ENCODE data around the gene SSU72.

The SSU72 gene

GRCh38 chr1:1545946-1546737, 28.5 kb downstream of the SSU72 start:
- H3K27me3 ChIP-seq (ENCODE audit: control insufficient read depth, insufficient read depth, low read length), result no peaks in the 10 kb centered on the region
- H3K9ac ChIP-seq (ENCODE audit: low read length), result no peak overlapping the region
- H3K4me1 ChIP-seq (ENCODE audit: control insufficient read depth, insufficient read depth, low read length), result no peaks in the 10 kb centered on the region
- H3K36me3 ChIP-seq (ENCODE audit: control insufficient read depth, insufficient read depth, low read length), result peaks cover 48% of the 10 kb centered on the region
- H3K27ac ChIP-seq (ENCODE audit: low read depth, low read length), result no peak overlapping the region
- no peak overlapping the region for H3K4me3 ChIP-seq (ENCODE audit: low read depth, low read length)
- no peaks in the 10 kb centered on the region for H3K9me3 ChIP-seq (ENCODE audit: control insufficient read depth, insufficient read depth, low read depth, low read length)

- Histone ChIP-seq H3K9ac (ENCODE audit: low read length) (no peak overlapping the region), H3K27me3 (ENCODE audit: control insufficient read depth, insufficient read depth, low read length) (no peaks in the 10 kb centered on the region), H3K36me3 (ENCODE audit: control insufficient read depth, insufficient read depth, low read length) (peaks cover 49% of the 10 kb centered on the region), H3K4me1 (ENCODE audit: control insufficient read depth, insufficient read depth, low read length) (peaks cover 4% of the 10 kb centered on the region; the same call in 1 of the 2 replicates), H3K27ac (ENCODE audit: low read depth, low read length) (no peak overlapping the region), H3K4me3 (ENCODE audit: low read depth, low read length) (no peak overlapping the region), H3K9me3 (ENCODE audit: control insufficient read depth, insufficient read depth, low read depth, low read length) (no peaks in the 10 kb centered on the region)
Observed at GRCh38 chr1:1544544-1544943, 30.1 kb downstream of the SSU72 start.

- H3K27ac ChIP-seq (ENCODE audit: low read depth, low read length), result no peak overlapping the region
- H3K4me1 ChIP-seq (ENCODE audit: control insufficient read depth, insufficient read depth, low read length), result peaks cover 4% of the 10 kb centered on the region; the same call in 1 of the 2 replicates
- peaks cover 49% of the 10 kb centered on the region for H3K36me3 ChIP-seq (ENCODE audit: control insufficient read depth, insufficient read depth, low read length)
- no peaks in the 10 kb centered on the region for H3K27me3 ChIP-seq (ENCODE audit: control insufficient read depth, insufficient read depth, low read length)
- no peak overlapping the region for H3K9ac ChIP-seq (ENCODE audit: low read length)
- no peaks in the 10 kb centered on the region for H3K9me3 ChIP-seq (ENCODE audit: control insufficient read depth, insufficient read depth, low read depth, low read length)
- no peak overlapping the region for H3K4me3 ChIP-seq (ENCODE audit: low read depth, low read length)
Observed at GRCh38 chr1:1543706-1544099, 31.0 kb downstream of the SSU72 start.

- peaks cover 50% of the 10 kb centered on the region for H3K36me3 ChIP-seq (ENCODE audit: control insufficient read depth, insufficient read depth, low read length)
- peaks cover 4% of the 10 kb centered on the region; the same call in 1 of the 2 replicates for H3K4me1 ChIP-seq (ENCODE audit: control insufficient read depth, insufficient read depth, low read length)
- no peak overlapping the region for H3K9ac ChIP-seq (ENCODE audit: low read length)
- H3K27ac ChIP-seq (ENCODE audit: low read depth, low read length), result no peak overlapping the region
- H3K9me3 ChIP-seq (ENCODE audit: control insufficient read depth, insufficient read depth, low read depth, low read length), result no peaks in the 10 kb centered on the region
- no peaks in the 10 kb centered on the region for H3K27me3 ChIP-seq (ENCODE audit: control insufficient read depth, insufficient read depth, low read length)
- no peak overlapping the region for H3K4me3 ChIP-seq (ENCODE audit: low read depth, low read length)
Observed at GRCh38 chr1:1542766-1543705, 31.6 kb downstream of the SSU72 start.

- Histone ChIP-seq H3K36me3 (ENCODE audit: control insufficient read depth, insufficient read depth, low read length) (peaks cover 55% of the 10 kb centered on the region), H3K4me3 (ENCODE audit: low read depth, low read length) (no peak overlapping the region), H3K4me1 (ENCODE audit: control insufficient read depth, insufficient read depth, low read length) (peaks cover 4% of the 10 kb centered on the region; the same call in 1 of the 2 replicates), H3K9ac (ENCODE audit: low read length) (no peak overlapping the region), H3K27ac (ENCODE audit: low read depth, low read length) (no peak overlapping the region), H3K27me3 (ENCODE audit: control insufficient read depth, insufficient read depth, low read length) (no peaks in the 10 kb centered on the region), H3K9me3 (ENCODE audit: control insufficient read depth, insufficient read depth, low read depth, low read length) (no peaks in the 10 kb centered on the region)
Observed at GRCh38 chr1:1541956-1542765, 32.5 kb downstream of the SSU72 start.

GRCh38 chr1:1540818-1541628, 33.6 kb downstream of the SSU72 start:
- Histone ChIP-seq H3K36me3 (ENCODE audit: control insufficient read depth, insufficient read depth, low read length) (peaks cover 48% of the 10 kb centered on the region), H3K9ac (ENCODE audit: low read length) (peak overlapping the region; percentile 63), H3K9me3 (ENCODE audit: control insufficient read depth, insufficient read depth, low read depth, low read length) (no peaks in the 10 kb centered on the region), H3K4me1 (ENCODE audit: control insufficient read depth, insufficient read depth, low read length) (peaks cover 4% of the 10 kb centered on the region; the same call in 1 of the 2 replicates), H3K27ac (ENCODE audit: low read depth, low read length) (peak overlapping the region; percentile 29; the same call in 1 of the 2 replicates), H3K4me3 (ENCODE audit: low read depth, low read length) (peak overlapping the region; percentile 80), H3K27me3 (ENCODE audit: control insufficient read depth, insufficient read depth, low read length) (no peaks in the 10 kb centered on the region)

GRCh38 chr1:1540090-1540817, 34.4 kb downstream of the SSU72 start, which contains the start of gene TMEM240:
Gene TMEM240 (minus strand): TSS chr1:1540624. CDS start chr1:1540346, 278 bp downstream.
- H3K9ac ChIP-seq (ENCODE audit: low read length), result peak within 1 kb of the TSS; percentile 64
- peaks cover 46% of the 10 kb centered on the region for H3K36me3 ChIP-seq (ENCODE audit: control insufficient read depth, insufficient read depth, low read length)
- peak within 1 kb of the TSS; percentile 29; the same call in 1 of the 2 replicates for H3K27ac ChIP-seq (ENCODE audit: low read depth, low read length)
- peaks cover 4% of the 10 kb centered on the region; the same call in 1 of the 2 replicates for H3K4me1 ChIP-seq (ENCODE audit: control insufficient read depth, insufficient read depth, low read length)
- peak within 1 kb of the TSS; percentile 80 for H3K4me3 ChIP-seq (ENCODE audit: low read depth, low read length)
- H3K9me3 ChIP-seq (ENCODE audit: control insufficient read depth, insufficient read depth, low read depth, low read length), result no peaks in the 10 kb centered on the region
- H3K27me3 ChIP-seq (ENCODE audit: control insufficient read depth, insufficient read depth, low read length), result no peaks in the 10 kb centered on the region

GRCh38 chr1:1539310-1540089, 35.2 kb downstream of the SSU72 start:
- peak overlapping the region; percentile 80 for H3K4me3 ChIP-seq (ENCODE audit: low read depth, low read length)
- no peaks in the 10 kb centered on the region for H3K9me3 ChIP-seq (ENCODE audit: control insufficient read depth, insufficient read depth, low read depth, low read length)
- H3K4me1 ChIP-seq (ENCODE audit: control insufficient read depth, insufficient read depth, low read length), result peaks cover 4% of the 10 kb centered on the region; the same call in 1 of the 2 replicates
- peaks cover 39% of the 10 kb centered on the region for H3K36me3 ChIP-seq (ENCODE audit: control insufficient read depth, insufficient read depth, low read length)
- peak overlapping the region; percentile 64 for H3K9ac ChIP-seq (ENCODE audit: low read length)
- no peaks in the 10 kb centered on the region for H3K27me3 ChIP-seq (ENCODE audit: control insufficient read depth, insufficient read depth, low read length)
- H3K27ac ChIP-seq (ENCODE audit: low read depth, low read length), result no peak overlapping the region

GRCh38 chr1:1538989-1539309, 35.7 kb downstream of the SSU72 start:
- H3K4me1 ChIP-seq (ENCODE audit: control insufficient read depth, insufficient read depth, low read length), result peaks cover 4% of the 10 kb centered on the region; the same call in 1 of the 2 replicates
- H3K36me3 ChIP-seq (ENCODE audit: control insufficient read depth, insufficient read depth, low read length), result peaks cover 37% of the 10 kb centered on the region
- no peak overlapping the region for H3K9ac ChIP-seq (ENCODE audit: low read length)

More at GRCh38 chr1:1538989-1539309, 35.7 kb downstream of the SSU72 start:
- H3K4me3 ChIP-seq (ENCODE audit: low read depth, low read length), result peak overlapping the region; percentile 80
- no peaks in the 10 kb centered on the region for H3K9me3 ChIP-seq (ENCODE audit: control insufficient read depth, insufficient read depth, low read depth, low read length)
- H3K27ac ChIP-seq (ENCODE audit: low read depth, low read length), result no peak overlapping the region
- H3K27me3 ChIP-seq (ENCODE audit: control insufficient read depth, insufficient read depth, low read length), result no peaks in the 10 kb centered on the region
